A673 (cell line): ENCODE data around the gene FCN1. TPM values are rescaled to one million over a fixed set of nuclear protein-coding genes. Genes with fewer than 3 reads are reported as not detected.

Source experiments
- BruUV-seq: library from RNA; stranded (reverse); fragments of 400-500 nt; replicated peaks from 2 replicates; lab custom pipeline; 2021; lab: Mats Ljungman, UMichigan
- CTCF ChIA-PET: fragments of 300-600 bp; sonication (Branson Sonifier 250); formaldehyde crosslinking; loops from one replicate; lab custom pipeline; 2022; ENCODE audit warnings: antibody characterized with exemption; lab: Charles Lee
- POLR2A ChIA-PET: fragments of 300-600 bp; sonication (Branson Sonifier 250); formaldehyde crosslinking; loops from one replicate; lab custom pipeline; 2022; ENCODE audit warnings: antibody characterized with exemption; ENCODE audit not compliant: low non-redundant PET; lab: Charles Lee
- DNase-seq: peaks from one replicate; pipeline ENCODE4 v3.0.0-alpha.2; 2015; ENCODE audit warnings: low spot score
- H3K27ac ChIP-seq: fragments of 200-600 bp; sonication (generic); 2 replicates; pipeline ENCODE4 v1.5.1; 2016; ENCODE audit warnings: mixed run types, low read depth, mild to moderate bottlenecking, mixed read lengths, antibody characterized with exemption, low read length; ENCODE audit not compliant: poor library complexity, severe bottlenecking
- H3K27me3 ChIP-seq: fragments of 200-600 bp; sonication (generic); replicated peaks from 2 replicates; pipeline ENCODE4 v1.6.1; 2017; ENCODE audit warnings: mixed run types, low read depth, mild to moderate bottlenecking, mixed read lengths, antibody characterized with exemption, low read length; ENCODE audit not compliant: insufficient read depth, poor library complexity
- H3K36me3 ChIP-seq: fragments of 200-600 bp; sonication (generic); 2 replicates; pipeline ENCODE4 v1.6.1; 2016; ENCODE audit warnings: mixed run types, mild to moderate bottlenecking, mixed read lengths, antibody characterized with exemption, low read length; ENCODE audit not compliant: insufficient read depth, poor library complexity, severe bottlenecking
- H3K4me1 ChIP-seq: fragments of 200-600 bp; sonication (generic); 2 replicates; pipeline ENCODE4 v1.6.1; 2017; ENCODE audit warnings: mixed run types, mild to moderate bottlenecking, mixed read lengths, antibody characterized with exemption, low read length; ENCODE audit not compliant: insufficient read depth, poor library complexity, severe bottlenecking
- H3K4me3 ChIP-seq: fragments of 200-600 bp; sonication (generic); 2 replicates; pipeline ENCODE4 v1.5.1; 2016; ENCODE audit warnings: low read depth, mixed run types, mild to moderate bottlenecking, mixed read lengths, low read length; ENCODE audit not compliant: poor library complexity, severe bottlenecking
- H3K9me3 ChIP-seq: fragments of 200-600 bp; sonication (generic); 2 replicates; pipeline ENCODE4 v1.6.1; 2016; ENCODE audit warnings: mixed run types, low read depth, mild to moderate bottlenecking, mixed read lengths, antibody characterized with exemption, low read length; ENCODE audit not compliant: poor library complexity, severe bottlenecking
- EZH2 ChIP-seq: fragments of 200-600 bp; sonication (generic); IDR thresholded peaks from 2 replicates; pipeline ENCODE4 v1.6.1; 2017; ENCODE audit warnings: borderline replicate concordance, low read depth, mild to moderate bottlenecking, mixed read lengths, antibody characterized with exemption, low read length; ENCODE audit not compliant: poor library complexity, severe bottlenecking
- intact Hi-C: fragments of 100-400 bp; cut with micrococcal nuclease; formaldehyde crosslinking; loops from one replicate; pipeline ENCODE4 v1.10.0; 2022; ENCODE audit not compliant: unreplicated experiment
- total RNA-seq: library from RNA; stranded (reverse); gene quantifications from 2 replicates; pipeline ENCODE4 v1.2.3, GENCODE V29; 2021
- TF ChIP-seq, protein P1 (sequence below): fragments of 300-800, 200-600 bp; sonication (generic); conservative IDR thresholded peaks from 2 replicates; pipeline ENCODE4 v1.5.1; 2017; ENCODE audit warnings: low read depth, mild to moderate bottlenecking, antibody characterized with exemption, low read length, moderate library complexity, mixed read lengths

The FCN1 gene
- total RNA-seq, 1 experiment from 2014 or later = not detected

DNA sequence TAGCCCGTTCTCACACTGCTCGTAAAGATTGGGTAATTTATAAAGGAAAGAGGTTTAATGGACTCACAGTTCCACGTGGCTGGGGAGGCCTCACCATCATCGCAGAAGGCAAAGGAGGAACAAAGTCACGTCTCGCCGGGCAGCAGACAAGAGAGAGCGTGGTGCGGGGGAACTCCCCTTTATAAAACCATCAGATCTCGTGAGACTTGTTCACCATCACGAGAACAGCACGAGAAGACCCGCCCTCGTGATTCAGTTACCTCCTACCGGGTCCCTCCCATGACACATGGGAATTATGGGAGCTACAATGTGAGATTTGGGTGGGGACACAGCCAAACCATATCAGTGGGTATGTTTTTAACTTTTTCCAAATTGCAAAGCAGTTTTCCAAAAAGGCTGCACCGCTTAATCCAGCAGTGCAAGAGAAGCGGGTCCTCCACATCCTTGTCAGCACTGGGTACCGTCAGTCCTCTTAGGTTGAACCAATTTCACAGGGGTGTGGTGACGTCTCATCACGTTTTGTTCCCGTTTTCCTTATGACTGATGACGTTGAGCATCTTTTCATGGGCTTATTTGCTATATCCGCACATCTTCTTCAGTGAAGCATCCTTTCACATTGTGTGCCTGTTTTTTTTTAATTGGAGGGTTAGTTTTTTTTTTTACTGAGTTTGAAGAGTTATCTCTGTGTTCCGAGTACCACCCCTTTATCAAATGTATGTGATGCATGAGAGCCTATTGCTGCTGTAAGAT is 45.1 kb downstream of the FCN1 start:
- Histone ChIP-seq H3K36me3 (no peaks in the 10 kb centered on the region), H3K27me3 (no peaks in the 10 kb centered on the region), H3K4me3 (no peak overlapping the region), H3K27ac (no peak overlapping the region), H3K9me3 (no peaks in the 10 kb centered on the region), H3K4me1 (no peaks in the 10 kb centered on the region)
- no TSS peak for BruUV-seq
- ChIA-PET CTCF (no interaction called here), POLR2A (no interaction called here)
- TF ChIP-seq, protein P1, sequence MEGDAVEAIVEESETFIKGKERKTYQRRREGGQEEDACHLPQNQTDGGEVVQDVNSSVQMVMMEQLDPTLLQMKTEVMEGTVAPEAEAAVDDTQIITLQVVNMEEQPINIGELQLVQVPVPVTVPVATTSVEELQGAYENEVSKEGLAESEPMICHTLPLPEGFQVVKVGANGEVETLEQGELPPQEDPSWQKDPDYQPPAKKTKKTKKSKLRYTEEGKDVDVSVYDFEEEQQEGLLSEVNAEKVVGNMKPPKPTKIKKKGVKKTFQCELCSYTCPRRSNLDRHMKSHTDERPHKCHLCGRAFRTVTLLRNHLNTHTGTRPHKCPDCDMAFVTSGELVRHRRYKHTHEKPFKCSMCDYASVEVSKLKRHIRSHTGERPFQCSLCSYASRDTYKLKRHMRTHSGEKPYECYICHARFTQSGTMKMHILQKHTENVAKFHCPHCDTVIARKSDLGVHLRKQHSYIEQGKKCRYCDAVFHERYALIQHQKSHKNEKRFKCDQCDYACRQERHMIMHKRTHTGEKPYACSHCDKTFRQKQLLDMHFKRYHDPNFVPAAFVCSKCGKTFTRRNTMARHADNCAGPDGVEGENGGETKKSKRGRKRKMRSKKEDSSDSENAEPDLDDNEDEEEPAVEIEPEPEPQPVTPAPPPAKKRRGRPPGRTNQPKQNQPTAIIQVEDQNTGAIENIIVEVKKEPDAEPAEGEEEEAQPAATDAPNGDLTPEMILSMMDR = no peak
- no peak for TF ChIP-seq EZH2
- intact Hi-C loops = no loop called here
- no peak for DNase-seq

DNA sequence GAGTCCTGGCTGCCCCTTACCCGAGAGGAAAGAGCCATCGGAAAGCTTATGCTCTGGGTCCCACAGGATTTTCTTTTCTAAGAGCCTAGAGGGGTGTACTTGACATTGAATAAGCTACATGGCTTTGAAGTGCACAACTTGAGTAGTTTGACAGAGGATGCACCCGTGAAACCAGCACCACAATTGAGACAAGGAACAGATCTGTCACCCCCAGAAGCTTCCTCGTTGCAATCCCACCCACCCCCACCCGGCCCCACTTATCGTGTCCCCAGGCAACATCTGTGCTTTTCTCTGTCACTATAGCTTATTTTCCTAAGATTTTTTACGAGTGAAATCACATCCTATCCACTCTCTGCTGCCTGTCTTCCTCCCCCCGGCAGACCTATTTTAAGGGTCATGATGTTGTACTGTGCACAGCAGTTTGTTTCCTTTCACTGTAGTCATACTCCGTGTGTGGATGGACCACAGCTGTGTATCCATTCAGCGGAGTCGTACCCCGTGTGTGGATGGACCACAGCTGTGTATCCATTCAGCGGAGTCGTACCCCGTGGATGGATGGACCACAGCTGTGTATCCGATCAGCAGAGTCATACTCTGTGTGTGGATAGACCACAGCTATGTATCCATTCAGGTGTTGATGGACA is 45.9 kb downstream of the FCN1 start:
- Histone ChIP-seq H3K4me3 (no peak overlapping the region), H3K27ac (no peak overlapping the region), H3K9me3 (no peaks in the 10 kb centered on the region), H3K36me3 (no peaks in the 10 kb centered on the region), H3K4me1 (no peaks in the 10 kb centered on the region), H3K27me3 (no peaks in the 10 kb centered on the region)
- intact Hi-C loops = no loop called here
- no TSS peak for BruUV-seq
- CTCF ChIA-PET = no interaction called here
- POLR2A ChIA-PET = interaction anchor here (0.6 kb wide), 1 partner anchor 164 kb away, joined by 11 read pairs; no protein-coding TSS in a partner anchor
- no peak for TF ChIP-seq EZH2
- TF ChIP-seq, protein P1 = no peak
- no peak for DNase-seq

DNA sequence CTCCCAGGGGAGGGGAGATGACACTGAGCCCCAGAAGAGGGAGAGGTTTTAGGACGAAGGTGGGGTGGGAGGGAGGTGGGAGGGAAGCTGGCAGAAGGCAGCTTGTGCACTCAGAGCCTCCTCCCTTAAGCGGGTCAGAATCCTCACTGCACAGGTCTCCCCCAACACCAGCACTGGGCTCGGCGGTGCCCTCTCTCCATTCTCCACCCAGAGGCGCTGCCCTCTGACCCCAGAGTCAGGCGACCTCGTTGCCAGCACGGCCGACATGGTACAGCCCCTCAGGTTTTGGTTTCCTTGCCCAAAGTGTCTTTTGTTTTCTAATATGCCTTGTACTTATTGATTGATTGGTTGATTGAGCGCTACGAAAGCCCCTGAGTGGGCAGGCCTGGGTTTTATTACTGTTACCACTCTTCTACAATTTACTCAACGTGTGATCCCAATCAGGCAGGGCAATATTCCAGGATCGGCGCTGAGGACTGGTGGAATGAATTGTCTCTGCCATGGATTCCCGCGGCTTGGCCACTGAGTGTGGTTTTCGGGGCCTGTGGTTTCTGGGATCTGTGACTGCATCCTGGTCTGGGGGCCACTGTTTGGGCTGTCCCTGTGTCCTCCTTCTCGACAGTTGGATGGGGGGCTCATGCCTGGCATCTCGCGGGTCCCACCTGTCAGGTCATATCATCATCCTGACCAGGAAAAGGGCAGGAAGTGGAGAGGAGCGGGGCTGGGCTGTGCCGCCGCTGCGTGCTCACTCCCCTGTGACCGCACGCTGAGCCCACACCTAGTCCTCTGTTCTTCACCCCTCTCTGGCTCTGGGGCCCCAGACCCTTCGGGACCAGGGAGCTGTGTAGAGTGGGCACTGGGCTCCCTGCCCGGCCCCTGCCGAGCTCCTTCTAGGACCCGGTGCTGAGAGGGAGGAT is 46.7 kb downstream of the FCN1 start:
- no peaks in the 10 kb centered on the region for H3K9me3 ChIP-seq
- no peaks in the 10 kb centered on the region for H3K36me3 ChIP-seq
- H3K27ac ChIP-seq = no peak overlapping the region
- POLR2A ChIA-PET = no interaction called here
- no TSS peak for BruUV-seq
- no peak for DNase-seq
- no peaks in the 10 kb centered on the region for H3K4me1 ChIP-seq
- intact Hi-C loops = no loop called here
- no peak overlapping the region for H3K4me3 ChIP-seq
- no peaks in the 10 kb centered on the region for H3K27me3 ChIP-seq
- CTCF ChIA-PET = no interaction called here
- TF ChIP-seq EZH2 = no peak
- TF ChIP-seq, protein P1 = no peak
